Glutamatergic neuron (in vitro differentiated cells): ENCODE data around the gene PFAS. TPM values are rescaled to one million over a fixed set of nuclear protein-coding genes. Genes with fewer than 3 reads are reported as not detected.
"Not testable (repeated sequence)": the region's sequence is repeated elsewhere in the genome, so short reads cannot be mapped to it uniquely, and the experiment has no call there.

Experiments
- DNase-seq: peaks from one replicate; pipeline ENCODE4 v3.0.0; 2022
- H3K27ac Mint-ChIP-seq: one replicate; pipeline ENCODE4 v1.8.0; 2020; ENCODE audit warnings: mild to moderate bottlenecking, mixed read lengths, inconsistent platforms; ENCODE audit not compliant: unreplicated experiment
- H3K27me3 Mint-ChIP-seq: one replicate; pipeline ENCODE4 v1.8.0; 2020; ENCODE audit warnings: mild to moderate bottlenecking, moderate library complexity, mixed read lengths, inconsistent platforms; ENCODE audit not compliant: unreplicated experiment
- H3K36me3 Mint-ChIP-seq: one replicate; pipeline ENCODE4 v1.8.0; 2020; ENCODE audit warnings: mild to moderate bottlenecking, mixed read lengths, inconsistent platforms; ENCODE audit not compliant: unreplicated experiment
- H3K4me1 Mint-ChIP-seq: one replicate; pipeline ENCODE4 v1.8.0; 2020; ENCODE audit warnings: mild to moderate bottlenecking, low read depth, mixed read lengths, inconsistent platforms; ENCODE audit not compliant: unreplicated experiment
- H3K4me3 Mint-ChIP-seq: one replicate; pipeline ENCODE4 v1.8.0; 2020; ENCODE audit warnings: mild to moderate bottlenecking, mixed read lengths, inconsistent platforms; ENCODE audit not compliant: unreplicated experiment
- H3K9me3 Mint-ChIP-seq: one replicate; pipeline ENCODE4 v1.8.0; 2020; ENCODE audit warnings: mild to moderate bottlenecking, moderate library complexity, mixed read lengths, inconsistent platforms; ENCODE audit not compliant: unreplicated experiment
- total RNA-seq: library from RNA; stranded (reverse); fragmentation: NEBNext Ultra II Directional; extraction: Animal tissue kit (Norgen Biotek cat#: 25700); gene quantifications from one replicate; pipeline ENCODE4 v1.2.1, GENCODE V29; 2021; ENCODE audit not compliant: unreplicated experiment
- TF ChIP-seq, protein P1 (sequence below): fragments of 200-600 bp; sonication (generic); IDR thresholded peaks from one replicate; pipeline ENCODE4 v1.5.0; 2021; ENCODE audit not compliant: partially characterized antibody, unreplicated experiment

The PFAS gene
- total RNA-seq, 1 donor from 2014 or later: 74.6 TPM

DNA sequence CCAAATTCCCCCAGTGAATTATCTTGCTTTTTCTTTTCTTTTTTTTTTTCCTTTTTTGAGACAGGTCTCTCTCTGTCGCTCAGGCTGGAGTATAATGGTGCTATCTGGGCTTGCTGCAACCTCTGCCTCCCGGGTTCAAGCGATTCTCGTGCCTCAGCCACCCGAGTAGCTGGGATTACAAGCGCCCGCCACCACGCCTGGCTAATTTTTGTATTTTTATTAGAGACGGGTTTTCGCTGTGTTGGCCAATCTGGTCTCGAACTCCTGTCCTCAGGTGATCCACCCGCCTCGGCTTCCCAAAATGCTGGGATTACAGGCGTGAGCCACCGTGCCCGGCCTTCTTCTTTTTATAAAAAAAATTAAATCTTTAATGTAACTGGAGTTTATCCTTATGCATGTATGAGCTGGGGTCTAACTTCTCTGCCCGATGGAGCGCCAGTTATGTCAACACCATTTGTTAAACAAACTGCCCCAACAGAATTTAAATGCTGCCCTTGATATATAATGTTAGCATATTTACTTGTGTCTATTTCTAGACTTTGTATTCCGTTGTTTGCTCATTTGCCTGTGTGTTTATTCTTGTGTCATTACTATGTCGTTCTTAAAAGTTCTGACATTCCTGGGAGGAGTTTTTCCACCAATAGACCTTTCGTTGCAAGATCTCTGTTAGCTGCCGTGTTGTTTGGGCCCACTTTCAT, 38.2 kb upstream of the PFAS start:
- Mint-ChIP-seq H3K27me3 (peaks cover 3% of the 10 kb centered on the region), H3K4me1 (peaks cover 4% of the 10 kb centered on the region), H3K4me3 (peak overlapping the region; percentile 98), H3K9me3 (peaks cover 6% of the 10 kb centered on the region), H3K27ac (peak overlapping the region; percentile 55), H3K36me3 (no peaks in the 10 kb centered on the region)
- TF ChIP-seq, protein P1, sequence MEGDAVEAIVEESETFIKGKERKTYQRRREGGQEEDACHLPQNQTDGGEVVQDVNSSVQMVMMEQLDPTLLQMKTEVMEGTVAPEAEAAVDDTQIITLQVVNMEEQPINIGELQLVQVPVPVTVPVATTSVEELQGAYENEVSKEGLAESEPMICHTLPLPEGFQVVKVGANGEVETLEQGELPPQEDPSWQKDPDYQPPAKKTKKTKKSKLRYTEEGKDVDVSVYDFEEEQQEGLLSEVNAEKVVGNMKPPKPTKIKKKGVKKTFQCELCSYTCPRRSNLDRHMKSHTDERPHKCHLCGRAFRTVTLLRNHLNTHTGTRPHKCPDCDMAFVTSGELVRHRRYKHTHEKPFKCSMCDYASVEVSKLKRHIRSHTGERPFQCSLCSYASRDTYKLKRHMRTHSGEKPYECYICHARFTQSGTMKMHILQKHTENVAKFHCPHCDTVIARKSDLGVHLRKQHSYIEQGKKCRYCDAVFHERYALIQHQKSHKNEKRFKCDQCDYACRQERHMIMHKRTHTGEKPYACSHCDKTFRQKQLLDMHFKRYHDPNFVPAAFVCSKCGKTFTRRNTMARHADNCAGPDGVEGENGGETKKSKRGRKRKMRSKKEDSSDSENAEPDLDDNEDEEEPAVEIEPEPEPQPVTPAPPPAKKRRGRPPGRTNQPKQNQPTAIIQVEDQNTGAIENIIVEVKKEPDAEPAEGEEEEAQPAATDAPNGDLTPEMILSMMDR: no peak
- DNase-seq: no peak

DNA sequence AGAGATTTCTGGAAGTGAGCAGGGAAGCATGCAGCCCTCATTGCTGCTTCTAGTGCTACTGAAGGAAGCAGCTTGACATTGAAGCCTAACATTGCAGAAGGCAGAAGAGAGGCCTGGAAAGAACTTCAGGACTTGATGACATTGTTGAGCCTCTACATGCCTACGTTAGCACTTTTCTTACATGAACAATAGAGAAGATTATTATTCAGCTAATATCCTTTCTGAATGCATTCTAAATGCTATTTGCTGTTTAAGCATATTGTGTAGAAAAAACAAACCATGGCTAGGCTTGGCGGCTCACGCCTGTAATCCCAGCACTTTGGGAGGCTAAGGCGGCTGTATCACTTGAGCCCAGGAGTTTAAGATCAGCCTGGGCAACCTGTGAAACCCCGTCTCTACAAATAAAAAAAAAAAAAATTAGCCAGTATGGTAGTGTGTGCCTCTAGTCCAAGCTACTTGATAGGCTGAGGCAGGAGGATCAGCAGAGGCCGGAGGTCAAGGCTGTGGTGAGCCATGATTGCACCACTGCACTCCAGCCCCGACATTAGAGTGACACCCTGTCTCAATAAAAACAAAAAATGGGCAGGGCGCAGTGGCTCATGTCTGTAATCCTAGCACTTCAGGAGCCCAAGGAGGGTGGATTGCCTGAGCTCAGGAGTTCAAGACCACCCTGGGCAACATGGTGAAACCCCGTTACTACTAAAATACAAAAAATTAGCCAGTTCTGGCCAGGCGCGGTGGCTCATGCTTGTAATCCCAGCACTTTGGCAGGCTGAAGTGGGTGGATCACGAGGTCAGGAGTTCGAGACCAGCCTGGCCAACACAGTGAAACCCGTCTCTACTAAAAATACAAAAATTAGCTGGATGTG, 36.5 kb upstream of the PFAS start:
- H3K27me3 Mint-ChIP-seq: no peaks in the 10 kb centered on the region
- no peak overlapping the region for H3K27ac Mint-ChIP-seq
- no peak for DNase-seq
- H3K9me3 Mint-ChIP-seq: peaks cover 2% of the 10 kb centered on the region
- H3K4me1 Mint-ChIP-seq: peaks cover 4% of the 10 kb centered on the region
- H3K36me3 Mint-ChIP-seq: no peaks in the 10 kb centered on the region
- TF ChIP-seq, protein P1: no peak
- H3K4me3 Mint-ChIP-seq: no peak overlapping the region

DNA sequence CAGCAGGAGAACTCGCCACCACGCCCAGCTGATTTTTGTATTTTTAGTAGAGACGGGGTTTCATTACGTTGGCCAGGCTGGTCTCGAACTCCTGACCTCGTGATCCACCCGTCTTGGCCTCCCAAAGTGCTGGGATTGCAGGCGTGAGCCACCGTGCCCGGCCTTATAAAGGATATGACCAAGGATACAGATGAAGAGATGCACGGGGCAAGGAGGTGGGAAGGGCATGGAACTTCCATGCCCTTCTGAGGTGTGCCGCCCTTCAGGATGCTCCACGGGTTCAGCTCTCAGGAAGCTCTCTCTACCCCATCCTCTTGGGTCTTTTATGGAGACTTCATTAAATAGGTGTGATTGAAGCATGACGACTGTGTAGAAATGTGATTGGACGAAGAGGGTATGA, 35.1 kb upstream of the PFAS start:
- H3K27ac Mint-ChIP-seq, H3K27me3 Mint-ChIP-seq, H3K36me3 Mint-ChIP-seq, H3K4me3 Mint-ChIP-seq, H3K9me3 Mint-ChIP-seq, H3K4me1 Mint-ChIP-seq, DNase-seq: not testable (repeated sequence)

DNA sequence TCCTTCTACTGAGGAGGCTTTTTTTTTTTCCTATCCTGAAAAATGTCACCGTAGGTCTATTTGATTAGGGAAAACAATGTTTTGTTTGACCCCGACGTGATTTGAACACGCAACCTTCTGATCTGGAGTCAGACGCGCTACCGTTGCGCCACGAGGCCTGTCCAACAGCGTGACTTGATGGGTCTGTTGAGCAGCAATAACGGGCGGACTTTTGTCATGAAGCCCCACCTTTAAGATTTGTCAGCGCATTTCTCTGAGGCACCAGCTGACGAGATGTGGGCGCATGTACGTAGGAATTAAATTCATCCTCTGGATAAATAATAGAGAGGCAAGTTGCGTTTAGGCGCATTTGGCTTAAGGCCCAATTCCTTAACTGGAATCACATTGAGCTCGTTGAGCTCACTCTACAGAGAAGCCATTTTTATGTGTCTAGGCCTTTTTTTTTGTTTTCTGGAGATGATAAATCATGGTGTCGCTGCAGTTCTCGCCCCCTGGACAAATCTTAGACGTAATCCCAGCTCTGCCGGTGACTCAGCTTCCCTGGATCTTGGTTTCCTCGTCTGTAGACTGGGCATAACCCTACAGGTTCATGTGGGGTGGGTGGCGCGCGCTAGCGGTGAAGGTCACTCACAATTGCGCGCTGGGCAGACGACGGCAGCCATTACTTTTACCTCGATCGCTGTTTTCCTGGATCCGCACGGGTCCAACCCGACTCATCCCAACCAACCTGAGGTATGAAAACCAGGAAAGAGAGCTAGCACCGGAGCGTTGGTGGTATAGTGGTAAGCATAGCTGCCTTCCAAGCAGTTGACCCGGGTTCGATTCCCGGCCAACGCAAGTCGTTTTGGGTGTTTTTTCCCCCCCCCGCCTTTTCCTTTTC, 28.1 kb upstream of the PFAS start:
- Mint-ChIP-seq H3K27ac (peak overlapping the region; percentile 100), H3K4me1 (peaks cover 6% of the 10 kb centered on the region), H3K9me3 (peaks cover 44% of the 10 kb centered on the region), H3K27me3 (peaks cover 35% of the 10 kb centered on the region), H3K36me3 (peaks cover 9% of the 10 kb centered on the region), H3K4me3 (peak overlapping the region; percentile 94)
- TF ChIP-seq, protein P1: no peak
- DNase-seq: peak; percentile 88

DNA sequence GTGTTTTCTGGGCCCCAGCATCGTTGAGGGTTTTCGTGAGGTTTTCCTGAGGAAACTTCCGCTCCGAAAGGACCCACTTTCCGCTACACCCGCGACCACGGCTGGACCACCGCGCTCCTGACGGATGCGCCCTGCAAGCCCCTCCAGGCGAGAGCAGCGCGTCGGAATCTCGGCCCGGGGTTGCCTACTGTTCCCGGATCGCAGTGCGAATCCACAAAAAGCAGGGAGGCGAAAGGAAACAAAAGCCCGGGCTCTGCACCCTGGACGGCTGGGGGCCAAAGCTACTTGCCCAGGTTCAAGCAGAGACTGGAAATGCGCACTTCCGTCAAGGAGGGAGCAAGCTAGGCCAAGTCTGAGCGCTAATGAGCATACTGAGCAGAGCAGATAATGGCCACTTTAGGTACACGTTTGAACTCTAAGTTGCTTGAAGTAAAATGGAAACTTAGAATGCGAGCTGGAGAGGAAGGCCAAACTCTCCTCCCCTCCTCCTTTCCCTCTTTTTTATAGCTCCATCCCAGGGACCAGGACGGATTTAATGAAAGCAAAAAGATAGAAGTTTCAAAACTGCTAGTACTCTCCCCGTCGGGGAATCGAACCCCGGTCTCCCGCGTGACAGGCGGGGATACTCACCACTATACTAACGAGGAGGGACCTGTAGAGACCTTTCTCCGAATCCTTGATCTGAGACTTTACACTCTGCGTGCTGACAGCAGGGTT, 27.3 kb upstream of the PFAS start:
- Mint-ChIP-seq H3K9me3 (peaks cover 51% of the 10 kb centered on the region), H3K36me3 (peaks cover 15% of the 10 kb centered on the region), H3K4me1 (peaks cover 12% of the 10 kb centered on the region), H3K4me3 (peak overlapping the region; percentile 94), H3K27me3 (peaks cover 43% of the 10 kb centered on the region), H3K27ac (peak overlapping the region; percentile 100)
- peak; percentile 87 for DNase-seq
- TF ChIP-seq, protein P1: no peak
